T-helper 17 cell (primary cell): ENCODE data around the gene ZNF142. TPM values are rescaled to one million over a fixed set of nuclear protein-coding genes. Genes with fewer than 3 reads are reported as not detected.

ENCODE experiments used
- ATAC-seq: fragments of 150-1000 bp; cut with Tn5 transposase; 2 replicates; pipeline ENCODE4 v1.10.0; 2021; ENCODE audit warnings: mild to moderate bottlenecking, moderate library complexity
- DNase-seq, 3 donors: peaks; one replicate each; pipeline versions ENCODE4 v3.0.0 to v3.0.0-alpha.2; 2020 to 2021
- H3K9me3 ChIP-seq: one replicate; pipeline ENCODE4 v1.7.0; 2013; ENCODE audit warnings: low read length, mild to moderate bottlenecking; ENCODE audit not compliant: control insufficient read depth, poor library complexity, severe bottlenecking
- H3K27ac Mint-ChIP-seq: one replicate; pipeline ENCODE4 v1.8.0; 2022; ENCODE audit warnings: mild to moderate bottlenecking, moderate library complexity, mixed read lengths
- H3K27me3 Mint-ChIP-seq: one replicate; pipeline ENCODE4 v1.8.0; 2022; ENCODE audit warnings: mixed read lengths
- H3K36me3 Mint-ChIP-seq: one replicate; pipeline ENCODE4 v1.8.0; 2022; ENCODE audit warnings: low read depth, mixed read lengths
- H3K4me1 Mint-ChIP-seq: one replicate; pipeline ENCODE4 v1.8.0; 2022; ENCODE audit warnings: mild to moderate bottlenecking, mixed read lengths
- H3K4me3 Mint-ChIP-seq: one replicate; pipeline ENCODE4 v1.8.0; 2022; ENCODE audit warnings: mild to moderate bottlenecking, moderate library complexity, mixed read lengths
- total RNA-seq, 4 donors: library from RNA in 2 of 4; stranded (reverse) in 2 of 4; gene quantifications; one replicate each; pipeline ENCODE4 v1.2.3 and lab custom pipeline; 2022 to 2026

ZNF142 gene
- total RNA-seq, 2 donors from 2014 or later: 55.0 to 55.6 TPM

- no peaks in the 10 kb centered on the region for H3K36me3 Mint-ChIP-seq
- peak overlapping the region; percentile 99 for H3K4me3 Mint-ChIP-seq
- peaks cover 15% of the 10 kb centered on the region for H3K4me1 Mint-ChIP-seq
- DNase-seq: no peak
- no peaks in the 10 kb centered on the region for H3K9me3 ChIP-seq
- H3K27me3 Mint-ChIP-seq: no peaks in the 10 kb centered on the region
- ATAC-seq: no peak
- H3K27ac Mint-ChIP-seq: peak overlapping the region; percentile 99
Measured at GRCh38 chr2:218671097-218671653, 11.8 kb upstream of the ZNF142 start.

DNA sequence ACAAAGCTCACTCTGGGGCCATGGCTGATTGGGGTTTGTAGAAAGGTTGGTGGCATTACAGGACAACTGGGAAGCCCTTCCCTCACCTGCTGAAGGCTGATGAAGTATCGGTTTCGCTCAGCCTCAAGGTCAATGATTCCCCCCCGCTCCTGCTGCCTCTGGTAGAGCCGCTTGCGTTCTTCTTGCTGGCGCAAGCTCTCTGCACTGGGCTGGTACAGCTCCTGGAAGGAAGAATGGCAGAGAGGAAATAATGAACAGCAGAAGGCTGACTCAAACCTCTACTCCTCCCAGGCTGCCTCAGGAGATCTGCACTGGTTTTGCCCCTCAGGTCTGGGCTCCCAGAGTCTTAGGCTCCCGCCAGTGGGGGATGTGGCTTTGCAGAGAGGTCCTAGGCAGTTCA is 5.2 kb upstream of the ZNF142 start:
- no peaks in the 10 kb centered on the region for H3K27me3 Mint-ChIP-seq
- peak overlapping the region; percentile 54 for H3K27ac Mint-ChIP-seq
- H3K4me1 Mint-ChIP-seq: peaks cover 9% of the 10 kb centered on the region
- H3K9me3 ChIP-seq: no peaks in the 10 kb centered on the region
- ATAC-seq: no peak
- DNase-seq: no peak
- peaks cover 2% of the 10 kb centered on the region for H3K36me3 Mint-ChIP-seq
- H3K4me3 Mint-ChIP-seq: no peak overlapping the region

GRCh38 chr2:218663901-218664300 is 4.5 kb upstream of the ZNF142 start:
- peaks cover 16% of the 10 kb centered on the region for H3K4me1 Mint-ChIP-seq
- no peaks in the 10 kb centered on the region for H3K9me3 ChIP-seq
- no peaks in the 10 kb centered on the region for H3K27me3 Mint-ChIP-seq
- no peak overlapping the region for H3K4me3 Mint-ChIP-seq
- H3K36me3 Mint-ChIP-seq: peaks cover 5% of the 10 kb centered on the region
- DNase-seq (no peak), ATAC-seq (no peak)
- H3K27ac Mint-ChIP-seq: no peak overlapping the region

DNA sequence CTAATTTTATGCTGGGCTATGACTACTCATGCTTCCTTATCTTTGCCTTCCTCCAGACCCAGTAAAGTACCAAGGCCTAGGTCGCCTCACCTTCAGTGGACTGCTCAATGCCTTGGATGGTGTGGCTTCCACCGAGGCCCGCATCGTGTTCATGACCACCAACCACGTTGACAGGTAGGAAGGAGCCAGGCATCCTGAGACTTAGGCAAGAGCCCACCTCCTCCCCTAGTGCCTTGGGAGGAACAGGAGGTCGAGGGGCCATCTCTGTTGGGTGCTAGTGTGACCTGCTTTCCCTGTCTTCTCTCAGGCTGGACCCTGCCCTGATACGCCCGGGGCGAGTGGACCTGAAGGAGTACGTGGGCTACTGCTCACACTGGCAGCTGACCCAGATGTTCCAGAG is 3.4 kb upstream of the ZNF142 start:
- peaks cover 5% of the 10 kb centered on the region for H3K36me3 Mint-ChIP-seq
- no peak for ATAC-seq
- H3K27ac Mint-ChIP-seq: no peak overlapping the region

DNA sequence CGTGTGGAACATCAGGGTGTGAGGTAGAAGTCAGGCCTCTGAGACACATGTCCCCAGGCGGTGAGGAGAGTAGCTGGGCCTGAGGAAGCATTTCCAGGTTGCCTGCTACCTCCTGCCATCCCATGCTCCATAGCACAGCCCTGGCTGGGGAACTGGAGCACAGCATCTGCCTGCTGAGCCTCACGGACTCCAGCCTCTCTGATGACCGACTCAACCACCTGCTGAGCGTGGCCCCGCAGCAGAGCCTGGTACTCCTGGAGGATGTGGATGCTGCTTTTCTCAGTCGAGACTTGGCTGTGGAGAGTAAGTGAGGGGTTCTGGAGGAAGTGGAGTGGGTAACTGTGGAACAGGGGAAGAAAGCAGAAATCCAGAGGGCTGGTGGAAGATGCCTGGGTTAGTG is 3.0 kb upstream of the ZNF142 start:
- Mint-ChIP-seq H3K27me3 (no peaks in the 10 kb centered on the region), H3K4me1 (peaks cover 29% of the 10 kb centered on the region), H3K4me3 (no peak overlapping the region), H3K27ac (no peak overlapping the region), H3K36me3 (peaks cover 5% of the 10 kb centered on the region)
- H3K9me3 ChIP-seq: no peaks in the 10 kb centered on the region
- DNase-seq (no peak), ATAC-seq (no peak)

More for the DNA sequence above, 3.4 kb upstream of the ZNF142 start:
- H3K27me3 Mint-ChIP-seq: no peaks in the 10 kb centered on the region
- no peak overlapping the region for H3K4me3 Mint-ChIP-seq
- DNase-seq: no peak
- H3K4me1 Mint-ChIP-seq: peaks cover 26% of the 10 kb centered on the region
- no peaks in the 10 kb centered on the region for H3K9me3 ChIP-seq

GRCh38 chr2:218659988-218660358 is 550 bp upstream of the ZNF142 start:
- no peaks in the 10 kb centered on the region for H3K9me3 ChIP-seq
- Mint-ChIP-seq H3K27me3 (no peaks in the 10 kb centered on the region), H3K4me3 (peak overlapping the region; percentile 98), H3K36me3 (peaks cover 4% of the 10 kb centered on the region), H3K27ac (peak overlapping the region; percentile 97), H3K4me1 (peaks cover 35% of the 10 kb centered on the region)
- DNase-seq (no peak), ATAC-seq (no peak)

- ATAC-seq (peak; percentile 32), DNase-seq (no peak)
- H3K4me3 Mint-ChIP-seq: peak overlapping the region; percentile 98
- H3K27me3 Mint-ChIP-seq: no peaks in the 10 kb centered on the region
- H3K27ac Mint-ChIP-seq: peak overlapping the region; percentile 97
- H3K4me1 Mint-ChIP-seq: peaks cover 35% of the 10 kb centered on the region
- H3K36me3 Mint-ChIP-seq: peaks cover 2% of the 10 kb centered on the region
- H3K9me3 ChIP-seq: no peaks in the 10 kb centered on the region
Measured at GRCh38 chr2:218658671-218659257, 659 bp downstream of the ZNF142 start.

DNA sequence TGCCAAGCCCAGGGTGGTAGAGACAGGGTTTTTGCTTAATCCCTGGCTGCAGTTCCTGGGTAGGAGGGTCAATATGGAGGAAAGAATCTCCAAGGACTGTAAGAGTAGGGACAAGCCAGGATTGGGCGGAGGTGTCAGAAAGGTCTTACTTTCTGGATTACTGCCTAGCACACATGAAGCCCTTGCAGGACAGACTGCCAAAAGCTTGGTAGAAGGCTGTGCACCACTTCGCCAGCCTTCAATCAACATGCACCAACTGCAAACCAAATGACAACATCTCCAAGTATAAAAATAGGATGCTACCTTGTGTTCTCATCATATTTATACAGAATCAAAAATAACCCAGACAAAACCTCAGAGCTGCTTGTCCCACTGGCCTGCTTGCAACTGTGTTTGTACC is 3.7 kb downstream of the ZNF142 start:
- peaks cover 33% of the 10 kb centered on the region for H3K4me1 Mint-ChIP-seq
- H3K27ac Mint-ChIP-seq: no peak overlapping the region
- H3K36me3 Mint-ChIP-seq: peaks cover 2% of the 10 kb centered on the region
- H3K9me3 ChIP-seq: no peaks in the 10 kb centered on the region
- DNase-seq (no peak), ATAC-seq (no peak)
- no peaks in the 10 kb centered on the region for H3K27me3 Mint-ChIP-seq
- no peak overlapping the region for H3K4me3 Mint-ChIP-seq

- Mint-ChIP-seq H3K4me3 (no peak overlapping the region), H3K36me3 (peaks cover 5% of the 10 kb centered on the region), H3K27me3 (no peaks in the 10 kb centered on the region), H3K27ac (no peak overlapping the region), H3K4me1 (peaks cover 8% of the 10 kb centered on the region)
- DNase-seq (no peak), ATAC-seq (peak; percentile 31)
- H3K9me3 ChIP-seq: no peaks in the 10 kb centered on the region
Measured at GRCh38 chr2:218648787-218649100, 10.7 kb downstream of the ZNF142 start.

DNA sequence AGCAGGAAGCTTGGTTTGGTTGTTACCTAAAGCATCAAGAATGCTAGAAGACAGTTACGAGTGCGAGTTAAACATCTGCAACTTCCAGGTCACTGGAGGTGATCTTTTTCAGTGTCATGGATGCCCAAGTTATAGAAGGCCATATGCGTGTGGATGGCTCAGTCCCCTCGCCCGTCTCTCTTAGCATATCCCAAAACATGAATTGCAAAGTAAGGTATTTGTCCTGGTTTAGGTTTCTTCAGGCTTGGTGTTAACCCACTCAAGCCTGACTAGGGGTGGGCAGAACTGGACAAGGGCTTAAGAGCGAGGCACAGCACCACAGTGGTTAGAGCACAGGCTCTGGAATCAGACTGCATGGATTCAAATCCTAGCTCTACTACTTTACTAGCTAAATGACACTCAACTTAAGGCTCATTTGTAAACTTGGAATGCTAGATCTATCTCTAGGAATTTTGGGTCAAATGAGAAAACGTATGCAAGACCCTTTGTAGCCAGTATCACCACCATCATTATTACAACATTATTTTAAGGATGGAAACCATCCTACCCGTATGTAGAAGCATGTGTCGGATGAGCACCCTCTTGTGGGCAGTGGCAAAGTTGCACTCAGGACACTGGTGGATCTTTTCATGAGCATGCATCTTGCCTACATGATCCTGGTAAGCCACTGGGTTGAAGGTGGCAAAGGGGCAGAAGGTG is 11.2 kb downstream of the ZNF142 start:
- Mint-ChIP-seq H3K4me3 (no peak overlapping the region), H3K4me1 (peaks cover 8% of the 10 kb centered on the region)

GRCh38 chr2:218645126-218645525 is 14.3 kb downstream of the ZNF142 start:
- peaks cover 10% of the 10 kb centered on the region for H3K4me1 Mint-ChIP-seq
- H3K9me3 ChIP-seq: no peaks in the 10 kb centered on the region
- ATAC-seq (no peak), DNase-seq (no peak)
- H3K27ac Mint-ChIP-seq: no peak overlapping the region
- H3K36me3 Mint-ChIP-seq: peaks cover 3% of the 10 kb centered on the region
- H3K4me3 Mint-ChIP-seq: no peak overlapping the region
- no peaks in the 10 kb centered on the region for H3K27me3 Mint-ChIP-seq

More for the DNA sequence above, 11.2 kb downstream of the ZNF142 start:
- Mint-ChIP-seq H3K27ac (no peak overlapping the region), H3K27me3 (no peaks in the 10 kb centered on the region), H3K36me3 (peaks cover 5% of the 10 kb centered on the region)
- no peaks in the 10 kb centered on the region for H3K9me3 ChIP-seq
- DNase-seq: peak in 1 of 3 donors; percentile 42
- peak; percentile 90 for ATAC-seq

GRCh38 chr2:218644721-218645120 is 14.7 kb downstream of the ZNF142 start:
- no peaks in the 10 kb centered on the region for H3K27me3 Mint-ChIP-seq
- no peak overlapping the region for H3K4me3 Mint-ChIP-seq
- H3K4me1 Mint-ChIP-seq: peaks cover 10% of the 10 kb centered on the region
- H3K9me3 ChIP-seq: no peaks in the 10 kb centered on the region
- no peak overlapping the region for H3K27ac Mint-ChIP-seq
- no peak for ATAC-seq
- DNase-seq: no peak
- H3K36me3 Mint-ChIP-seq: peaks cover 3% of the 10 kb centered on the region

- peaks cover 10% of the 10 kb centered on the region for H3K4me1 Mint-ChIP-seq
- DNase-seq: no peak
- no peaks in the 10 kb centered on the region for H3K27me3 Mint-ChIP-seq
- H3K4me3 Mint-ChIP-seq: no peak overlapping the region
- no peak for ATAC-seq
- H3K27ac Mint-ChIP-seq: no peak overlapping the region
- H3K36me3 Mint-ChIP-seq: peaks cover 3% of the 10 kb centered on the region
- H3K9me3 ChIP-seq: no peaks in the 10 kb centered on the region
Measured at GRCh38 chr2:218643751-218644310, 15.6 kb downstream of the ZNF142 start.
